ENCODE data around the gene DHRS11. TPM values are rescaled to one million over a fixed set of nuclear protein-coding genes. Genes with fewer than 3 reads are reported as not detected.

DHRS11 gene
- total RNA-seq, 2 experiments from 2014 or later = 2.9 to 4.0 TPM

- peak overlapping the region; percentile 68 for H3K4me3 Mint-ChIP-seq
- intact Hi-C loops (cut with DNase I, micrococcal nuclease) = loop anchor here in 1 of 2 experiments (2.0 kb wide), 1 partner anchor 14 kb away; no protein-coding TSS in a partner anchor
- TF ChIP-seq CTCF (IDR thresholded peaks at IDR 0.05) = no peak
- DNase-seq (peak in 3 of 14 experiments; percentile 43 to 57 (median 44)), ATAC-seq (ENCODE audit: poor library complexity) (peak; percentile 50)
- Histone ChIP-seq H3K9me3 (ENCODE audit: control insufficient read depth in 1 of 2, insufficient read depth in 1 of 2, low read length in 2 of 2) (no peaks in the 10 kb centered on the region), H3K4me3 (ENCODE audit: low read length) (no peak overlapping the region), H3K4me1 (ENCODE audit: insufficient read depth, low read length) (peaks cover 44% of the 10 kb centered on the region), H3K27ac (ENCODE audit: low read depth in 1 of 2, low read length in 2 of 2) (no peak overlapping the region), H3K36me3 (ENCODE audit: insufficient read depth, low read length) (peaks cover 18% of the 10 kb centered on the region), H3K27me3 (ENCODE audit: control insufficient read depth in 1 of 2, insufficient read depth in 2 of 2, low read length in 2 of 2) (no peaks in the 10 kb centered on the region)
- peak overlapping the region; percentile 61 for H3K27ac Mint-ChIP-seq
- H3K4me1 Mint-ChIP-seq (ENCODE audit: low read depth) = peaks cover 83% of the 10 kb centered on the region
- no peaks in the 10 kb centered on the region for H3K9me3 Mint-ChIP-seq
- peaks cover 55% of the 10 kb centered on the region for H3K36me3 Mint-ChIP-seq (ENCODE audit: low read depth)
- ChIA-PET POLR2A (interaction anchor here (0.7 to 1.4 kb wide), 4 partner anchors 10 to 53 kb away, joined by 3 to 6 read pairs (median 4); partner anchors contain the start of genes MRM1, MYO19 and PIGW), CTCF (interaction anchor here (0.6 to 0.7 kb wide), 2 partner anchors 68 to 712 kb away, joined by 3 read pairs; no protein-coding TSS in a partner anchor)
- no peaks in the 10 kb centered on the region for H3K27me3 Mint-ChIP-seq
These were observed 40.9 kb upstream of the DHRS11 start for GRCh38 chr17:36550491-36551417.

DNA sequence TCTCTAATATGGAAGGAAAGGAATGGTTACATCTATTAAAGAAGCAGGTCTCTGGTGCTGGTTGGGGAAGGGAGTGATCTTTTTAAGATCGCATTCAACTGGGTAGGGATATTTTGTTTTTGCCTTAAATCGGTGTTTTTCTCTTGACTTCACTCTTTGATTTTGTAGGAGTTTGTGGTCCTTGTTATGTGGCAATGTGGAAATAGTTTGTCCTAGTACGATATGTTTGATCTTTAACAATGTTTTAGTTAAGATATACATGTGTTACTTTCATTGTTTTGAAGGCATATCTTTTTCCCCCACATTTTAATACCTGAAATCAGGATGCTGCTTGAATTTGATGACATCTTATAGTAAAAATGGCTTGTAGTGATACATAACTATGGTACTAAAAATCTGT lies 38.2 kb upstream of the DHRS11 start:
- Histone ChIP-seq H3K36me3 (ENCODE audit: insufficient read depth, low read length) (peaks cover 37% of the 10 kb centered on the region), H3K4me3 (ENCODE audit: low read length) (no peak overlapping the region), H3K27ac (ENCODE audit: low read depth in 1 of 2, low read length in 2 of 2) (no peak overlapping the region), H3K9me3 (ENCODE audit: control insufficient read depth in 1 of 2, insufficient read depth in 1 of 2, low read length in 2 of 2) (no peaks in the 10 kb centered on the region), H3K27me3 (ENCODE audit: control insufficient read depth in 1 of 2, insufficient read depth in 2 of 2, low read length in 2 of 2) (no peaks in the 10 kb centered on the region), H3K4me1 (ENCODE audit: insufficient read depth, low read length) (peaks cover 37% of the 10 kb centered on the region)
- ChIA-PET POLR2A (interaction anchor here (0.8 to 0.9 kb wide), 2 partner anchors 8 to 386 kb away, joined by 3 read pairs; no protein-coding TSS in a partner anchor), CTCF (interaction anchor here (1.2 to 1.9 kb wide), 2 partner anchors 19 to 47 kb away, joined by 3 to 4 read pairs; partner anchors contain the start of gene MYO19)
- intact Hi-C loops (cut with DNase I, micrococcal nuclease) = no loop called here
- H3K4me1 Mint-ChIP-seq (ENCODE audit: low read depth) = peaks cover 75% of the 10 kb centered on the region
- TF ChIP-seq CTCF (IDR thresholded peaks at IDR 0.05) = no peak
- peaks cover 56% of the 10 kb centered on the region for H3K36me3 Mint-ChIP-seq (ENCODE audit: low read depth)
- ATAC-seq (ENCODE audit: poor library complexity) (no peak), DNase-seq (peak in 1 of 14 experiments; percentile 20)
- H3K27ac Mint-ChIP-seq = peak overlapping the region; percentile 70
- H3K27me3 Mint-ChIP-seq = no peaks in the 10 kb centered on the region
- H3K4me3 Mint-ChIP-seq = peak overlapping the region; percentile 49
- no peaks in the 10 kb centered on the region for H3K9me3 Mint-ChIP-seq

- TF ChIP-seq CTCF (IDR thresholded peaks at IDR 0.05) = no peak
- H3K27me3 ChIP-seq (ENCODE audit: control insufficient read depth in 1 of 2, insufficient read depth in 2 of 2, low read length in 2 of 2) = no peaks in the 10 kb centered on the region
- H3K27me3 Mint-ChIP-seq = no peaks in the 10 kb centered on the region
- H3K36me3 Mint-ChIP-seq (ENCODE audit: low read depth) = peaks cover 84% of the 10 kb centered on the region
- DNase-seq (no peak), ATAC-seq (ENCODE audit: poor library complexity) (no peak)
- H3K4me1 ChIP-seq (ENCODE audit: insufficient read depth, low read length) = no peaks in the 10 kb centered on the region
- H3K4me3 ChIP-seq (ENCODE audit: low read length) = no peak overlapping the region
- CTCF ChIA-PET = no interaction called here
- H3K36me3 ChIP-seq (ENCODE audit: insufficient read depth, low read length) = peaks cover 89% of the 10 kb centered on the region
- no peak overlapping the region for H3K27ac Mint-ChIP-seq
- no peaks in the 10 kb centered on the region for H3K9me3 ChIP-seq (ENCODE audit: control insufficient read depth in 1 of 2, insufficient read depth in 1 of 2, low read length in 2 of 2)
- POLR2A ChIA-PET = interaction anchor here (0.9 to 2.5 kb wide), 2 partner anchors 16 to 20 kb away, joined by 3 to 16 read pairs; partner anchors contain the start of gene GGNBP2
- H3K9me3 Mint-ChIP-seq = no peaks in the 10 kb centered on the region
- no peak overlapping the region for H3K4me3 Mint-ChIP-seq
- H3K4me1 Mint-ChIP-seq (ENCODE audit: low read depth) = peaks cover 21% of the 10 kb centered on the region
- intact Hi-C loops (cut with DNase I, micrococcal nuclease) = no loop called here
- no peak overlapping the region for H3K27ac ChIP-seq (ENCODE audit: low read depth in 1 of 2, low read length in 2 of 2)
These were observed 25.6 kb upstream of the DHRS11 start for GRCh38 chr17:36566081-36566480.
